Stimulated activated CD4-positive, alpha-beta T cell treated with anti-CD3 and anti-CD28 coated beads, Interleukin-4, amount 100 ng/mL, for 24 hours (primary cell): ENCODE measurements around the gene ACAP3.

ENCODE experiments used
- DNase-seq: peaks from one replicate; pipeline ENCODE4 v3.0.0-alpha.2; 2020

The ACAP3 gene, protein sequence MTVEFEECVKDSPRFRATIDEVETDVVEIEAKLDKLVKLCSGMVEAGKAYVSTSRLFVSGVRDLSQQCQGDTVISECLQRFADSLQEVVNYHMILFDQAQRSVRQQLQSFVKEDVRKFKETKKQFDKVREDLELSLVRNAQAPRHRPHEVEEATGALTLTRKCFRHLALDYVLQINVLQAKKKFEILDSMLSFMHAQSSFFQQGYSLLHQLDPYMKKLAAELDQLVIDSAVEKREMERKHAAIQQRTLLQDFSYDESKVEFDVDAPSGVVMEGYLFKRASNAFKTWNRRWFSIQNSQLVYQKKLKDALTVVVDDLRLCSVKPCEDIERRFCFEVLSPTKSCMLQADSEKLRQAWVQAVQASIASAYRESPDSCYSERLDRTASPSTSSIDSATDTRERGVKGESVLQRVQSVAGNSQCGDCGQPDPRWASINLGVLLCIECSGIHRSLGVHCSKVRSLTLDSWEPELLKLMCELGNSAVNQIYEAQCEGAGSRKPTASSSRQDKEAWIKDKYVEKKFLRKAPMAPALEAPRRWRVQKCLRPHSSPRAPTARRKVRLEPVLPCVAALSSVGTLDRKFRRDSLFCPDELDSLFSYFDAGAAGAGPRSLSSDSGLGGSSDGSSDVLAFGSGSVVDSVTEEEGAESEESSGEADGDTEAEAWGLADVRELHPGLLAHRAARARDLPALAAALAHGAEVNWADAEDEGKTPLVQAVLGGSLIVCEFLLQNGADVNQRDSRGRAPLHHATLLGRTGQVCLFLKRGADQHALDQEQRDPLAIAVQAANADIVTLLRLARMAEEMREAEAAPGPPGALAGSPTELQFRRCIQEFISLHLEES

DNA sequence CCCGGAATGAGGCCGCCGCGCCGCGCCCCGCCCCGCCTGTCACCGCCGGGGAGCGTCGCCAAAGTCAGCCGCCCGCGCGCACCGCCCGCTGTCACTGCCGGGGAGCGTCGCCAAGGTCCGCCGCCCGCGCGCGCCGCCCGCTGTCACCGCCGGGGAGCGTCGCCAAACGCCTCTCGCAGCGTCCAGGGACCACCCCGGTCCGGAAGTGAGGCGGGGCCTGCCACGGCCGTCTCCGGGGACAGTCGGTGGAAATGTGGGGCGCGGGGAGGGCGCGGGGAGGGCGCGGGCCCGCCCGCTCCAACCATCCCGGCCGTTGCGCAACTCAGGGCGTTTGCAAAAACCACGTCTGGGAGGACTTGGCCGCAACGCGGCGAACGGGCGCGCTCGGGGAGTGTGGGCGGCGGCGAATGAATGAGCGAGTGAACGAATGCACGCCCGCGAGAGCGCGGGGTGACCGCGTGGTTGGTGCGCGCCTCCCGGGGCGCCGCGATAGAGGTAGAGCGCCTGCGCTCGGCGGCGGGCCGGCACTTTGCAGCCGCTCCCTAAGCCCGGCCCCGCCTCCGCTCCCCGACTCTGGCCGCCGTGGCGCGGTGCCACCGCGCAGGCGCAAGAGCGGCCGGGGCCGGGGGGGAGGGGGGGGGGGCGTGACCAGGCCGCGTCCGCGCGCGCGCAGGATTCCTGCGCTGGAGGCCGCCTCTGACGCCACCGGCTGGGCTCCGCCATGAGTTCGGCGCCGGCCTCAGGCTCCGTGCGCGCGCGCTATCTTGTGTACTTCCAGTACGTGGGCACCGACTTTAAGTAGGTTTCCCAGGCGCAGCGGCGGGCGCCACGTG lies at the start of gene ACAP3, which contains the start of gene PUSL1:
TSS of gene ACAP3 (minus strand) at position 8 of the 833 bp plus-strand sequence. CDS start 115 bp downstream, outside the sequence.
TSS of gene PUSL1 (plus strand) at position 675 of the 833 bp plus-strand sequence. CDS start at position 722, 47 bp downstream.
- DNase-seq: peak; percentile 87

DNA sequence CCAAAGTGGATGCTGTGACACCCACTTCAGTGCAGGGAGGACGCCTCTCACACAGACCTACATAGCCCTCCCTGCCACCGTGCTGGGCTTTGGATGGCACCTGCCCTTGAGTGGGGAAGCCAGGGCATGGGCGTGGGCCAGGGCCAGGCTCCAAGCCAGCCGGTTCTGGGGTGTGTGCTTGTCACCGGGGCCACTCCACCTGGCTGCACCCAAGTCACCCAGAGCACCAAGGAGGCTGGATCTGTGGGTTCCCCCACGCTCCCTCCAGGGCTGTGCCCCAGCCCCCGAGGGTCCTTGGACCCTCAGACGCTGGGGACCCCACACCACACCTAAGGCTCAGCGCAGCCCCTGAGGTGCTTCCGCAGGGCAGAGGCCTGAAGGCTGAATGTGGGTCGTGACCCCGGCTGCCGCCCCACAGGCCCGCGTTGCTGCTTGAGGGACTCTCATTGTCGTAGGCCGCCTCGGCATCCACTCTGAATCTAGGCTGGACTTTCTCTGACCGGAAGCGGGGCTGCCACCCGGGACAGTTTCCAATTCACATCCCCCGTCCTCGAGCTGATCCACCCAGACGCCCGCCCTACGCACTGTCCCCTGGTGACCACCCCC lies 49.2 kb upstream of the ACAP3 start:
- no peak for DNase-seq

DNA sequence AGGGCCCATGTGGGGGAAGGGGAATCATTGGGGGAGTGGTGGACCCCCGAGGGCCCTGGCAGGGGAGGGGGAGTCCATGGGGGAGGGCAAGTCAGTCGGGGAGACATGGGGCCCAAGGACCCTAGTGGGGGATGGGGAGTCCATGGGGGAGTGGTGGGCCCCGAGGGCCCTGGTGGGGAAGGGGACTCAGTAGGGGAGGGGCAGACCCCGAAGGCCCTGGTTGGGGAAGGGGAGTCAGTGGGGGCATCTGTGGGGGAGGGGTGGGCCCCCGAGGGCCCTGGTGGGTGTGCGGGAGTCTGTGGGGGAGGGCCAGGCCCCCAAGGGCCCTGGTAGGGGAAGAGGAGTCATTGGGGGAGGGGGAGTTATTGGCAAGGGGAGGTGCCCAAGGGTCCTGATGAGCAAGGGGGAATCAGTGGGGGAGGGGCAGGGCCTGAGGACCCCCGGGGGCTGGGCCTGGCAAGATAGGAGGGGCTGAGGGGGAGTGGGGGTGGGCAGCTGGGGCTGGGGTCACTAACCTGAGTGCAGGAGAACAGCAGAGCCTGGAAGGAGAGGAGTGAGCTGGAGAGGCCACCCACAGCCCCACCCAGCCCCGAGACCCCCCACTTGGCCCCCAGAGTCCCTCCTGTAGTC lies 48.6 kb upstream of the ACAP3 start:
- no peak for DNase-seq

DNA sequence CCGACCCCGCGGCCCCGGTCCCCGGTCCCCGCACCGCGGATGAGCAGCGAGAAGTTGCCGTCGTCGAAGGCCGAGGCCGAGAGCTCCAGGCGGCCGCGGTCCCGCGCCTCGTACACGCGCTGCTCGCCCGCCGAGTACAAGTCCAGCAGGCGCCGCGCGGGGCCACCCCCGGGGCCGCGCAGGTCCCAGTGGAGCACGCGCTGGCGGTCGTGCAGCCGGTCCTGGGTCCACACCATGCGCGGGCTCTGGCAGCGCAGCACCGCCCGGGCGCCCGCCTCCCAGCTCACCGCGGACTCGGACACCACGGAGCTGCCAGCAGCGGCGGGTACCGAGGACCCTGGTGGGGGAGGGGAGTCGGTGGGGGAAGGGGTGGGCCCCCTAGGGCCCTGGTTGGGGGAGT lies 47.7 kb upstream of the ACAP3 start:
- DNase-seq: no peak

DNA sequence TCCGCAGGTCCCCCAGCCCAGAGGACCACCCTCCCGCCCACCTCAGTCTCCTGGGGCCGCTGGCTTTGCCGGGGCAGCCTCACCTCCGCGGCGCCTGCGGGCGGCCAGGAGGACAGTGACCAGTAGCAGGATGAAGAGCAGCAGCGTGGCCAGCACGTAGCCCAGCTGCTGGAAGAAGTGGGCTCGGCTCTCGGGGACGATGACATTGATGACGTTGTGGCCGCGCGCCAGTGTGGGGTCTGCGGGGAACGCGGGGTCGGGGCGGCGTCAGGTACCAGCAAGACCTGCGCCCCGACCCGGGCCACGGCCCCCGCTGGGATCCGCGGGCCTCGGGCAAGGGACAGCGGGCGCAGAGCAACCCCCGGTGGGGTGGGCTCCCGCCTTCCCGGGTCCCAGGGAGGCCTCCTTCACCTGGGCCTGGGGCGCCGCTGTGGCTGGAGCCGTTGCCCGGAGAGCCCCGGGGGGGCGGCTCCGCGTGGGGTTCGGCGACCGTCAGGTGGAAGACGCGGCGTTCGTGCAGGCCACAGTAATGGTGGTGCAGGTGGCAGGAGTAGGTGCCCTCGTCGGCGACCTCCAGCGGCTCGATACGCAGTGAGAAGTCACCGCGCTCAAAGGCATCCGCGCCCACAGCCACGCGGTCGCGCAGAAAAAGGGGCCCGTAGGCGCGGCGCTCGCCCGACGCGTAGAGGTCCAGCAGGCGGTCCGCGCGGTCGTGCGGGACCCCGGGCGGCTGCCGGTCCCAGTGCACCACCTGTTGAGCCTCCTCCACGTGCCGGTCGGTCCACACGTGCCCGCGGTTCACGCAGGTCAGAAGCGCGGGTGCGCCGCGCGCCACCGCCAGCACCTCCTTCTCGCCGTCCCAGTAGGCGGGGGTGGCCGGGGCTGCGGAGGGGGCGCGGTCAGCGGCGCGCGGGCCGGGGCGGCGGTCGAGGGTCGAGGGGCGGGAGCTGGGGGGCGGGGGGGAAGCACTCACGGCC lies 46.8 kb upstream of the ACAP3 start:
- DNase-seq: no peak

DNA sequence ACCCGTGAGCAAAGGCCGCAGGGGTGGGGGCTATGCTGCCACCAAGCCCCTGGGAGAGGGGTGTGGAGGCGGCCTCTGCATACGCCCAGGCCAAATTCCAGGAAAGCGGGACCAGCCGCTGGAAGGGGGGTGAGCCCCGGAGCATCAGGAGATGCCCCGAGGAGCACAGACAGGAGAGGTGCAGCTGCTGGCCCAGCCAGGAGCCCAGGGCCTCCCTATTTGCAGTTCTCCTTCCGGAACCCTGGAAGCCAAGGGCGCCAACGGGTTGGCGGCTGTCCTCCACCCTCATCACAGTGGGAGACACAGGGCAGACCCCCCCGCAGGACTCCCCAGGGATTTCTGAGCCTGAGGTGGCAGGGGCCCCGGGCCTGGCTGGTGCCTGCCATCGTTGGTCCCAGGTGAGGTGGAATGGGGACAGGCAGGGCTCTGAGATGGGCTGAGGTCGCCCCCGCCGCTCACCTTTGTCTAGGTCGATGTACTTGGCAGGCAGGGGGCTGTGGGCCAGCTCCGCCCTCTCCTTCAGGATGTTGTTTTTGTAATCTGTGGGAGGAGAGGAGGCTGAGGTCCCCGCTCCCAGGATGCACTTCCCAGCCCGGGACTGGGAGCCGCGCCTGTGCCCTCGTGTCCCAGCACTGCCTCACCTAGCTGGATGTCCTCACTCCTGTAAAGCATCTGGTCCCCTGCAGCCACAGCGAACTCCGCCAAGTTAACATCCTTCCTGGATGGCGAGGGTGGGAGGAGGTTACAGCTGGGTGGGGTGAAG lies 45.8 kb upstream of the ACAP3 start:
- no peak for DNase-seq

DNA sequence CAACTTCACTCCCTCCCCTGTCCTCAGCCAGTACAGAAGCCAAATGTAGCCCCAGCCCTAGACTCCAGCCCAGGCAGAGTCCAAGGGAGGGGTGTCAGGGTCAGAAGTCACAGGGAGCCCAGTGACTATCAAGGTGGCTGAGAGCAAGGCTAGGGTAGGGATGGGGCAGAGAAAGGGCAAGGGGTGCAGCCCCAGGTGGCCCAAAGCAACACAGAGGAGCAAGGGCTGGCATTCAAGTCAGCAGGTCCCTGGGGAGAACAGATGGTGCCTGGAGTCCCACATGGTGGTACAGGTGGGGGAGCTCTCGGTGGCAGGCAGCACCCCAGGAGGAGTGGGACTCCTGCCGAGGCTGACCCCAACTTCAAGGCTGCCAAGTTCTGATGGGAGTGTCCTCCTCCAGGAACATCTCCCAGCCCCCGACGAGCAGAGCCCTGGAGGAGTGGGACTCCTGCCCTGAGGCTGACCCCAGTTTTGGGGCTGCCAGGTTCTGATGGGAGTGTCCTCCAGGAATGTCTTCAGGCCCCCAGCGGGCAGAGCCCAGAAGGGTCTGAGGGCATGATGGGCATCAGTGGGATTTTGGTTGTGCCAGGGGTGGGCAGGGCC lies 45.2 kb upstream of the ACAP3 start:
- no peak for DNase-seq

DNA sequence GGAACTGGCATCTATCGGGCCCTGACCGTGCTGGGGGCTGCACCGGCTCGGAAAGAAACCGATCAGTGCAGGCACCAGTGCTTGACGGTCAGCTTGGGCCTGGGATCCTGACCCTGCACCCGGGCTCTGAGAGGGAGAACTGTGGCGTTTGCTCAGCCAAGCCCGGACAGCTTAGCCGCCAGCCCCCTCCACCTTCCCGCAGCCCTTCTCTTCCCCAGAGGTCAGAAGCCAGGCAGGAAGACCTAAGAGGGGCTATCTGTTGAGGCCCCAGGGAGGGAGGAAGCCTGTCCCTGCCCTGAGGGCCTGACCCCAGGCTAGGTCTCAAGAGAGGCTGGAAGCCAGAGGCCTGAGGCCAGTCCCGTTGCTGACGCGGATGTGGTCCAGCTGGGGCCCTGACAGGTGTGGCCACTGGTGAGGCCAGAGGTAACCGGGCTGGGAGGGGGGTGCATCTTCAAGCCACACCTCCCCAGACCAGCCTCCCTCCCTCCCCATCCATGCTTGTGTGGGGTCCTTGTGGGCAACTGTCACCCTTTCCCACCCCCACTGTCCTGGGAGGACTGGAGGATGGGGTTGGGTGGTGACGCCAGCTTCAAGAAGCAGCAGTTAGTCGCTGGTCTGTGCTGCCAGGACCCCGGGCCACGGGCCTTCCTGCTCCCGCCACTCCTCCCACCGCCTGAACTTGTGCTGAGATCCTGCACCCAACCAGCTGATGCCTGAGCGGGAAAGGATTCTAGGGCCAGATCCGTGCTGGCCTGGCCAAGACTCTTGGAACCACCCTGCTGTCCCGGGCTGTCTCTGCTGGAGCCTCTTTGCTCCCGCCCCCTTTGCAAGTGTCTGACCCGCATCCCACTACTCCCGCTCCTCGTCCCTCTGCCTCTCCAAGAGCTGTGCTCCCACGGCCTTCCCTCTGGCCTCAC lies 44.0 kb upstream of the ACAP3 start:
- no peak for DNase-seq

DNA sequence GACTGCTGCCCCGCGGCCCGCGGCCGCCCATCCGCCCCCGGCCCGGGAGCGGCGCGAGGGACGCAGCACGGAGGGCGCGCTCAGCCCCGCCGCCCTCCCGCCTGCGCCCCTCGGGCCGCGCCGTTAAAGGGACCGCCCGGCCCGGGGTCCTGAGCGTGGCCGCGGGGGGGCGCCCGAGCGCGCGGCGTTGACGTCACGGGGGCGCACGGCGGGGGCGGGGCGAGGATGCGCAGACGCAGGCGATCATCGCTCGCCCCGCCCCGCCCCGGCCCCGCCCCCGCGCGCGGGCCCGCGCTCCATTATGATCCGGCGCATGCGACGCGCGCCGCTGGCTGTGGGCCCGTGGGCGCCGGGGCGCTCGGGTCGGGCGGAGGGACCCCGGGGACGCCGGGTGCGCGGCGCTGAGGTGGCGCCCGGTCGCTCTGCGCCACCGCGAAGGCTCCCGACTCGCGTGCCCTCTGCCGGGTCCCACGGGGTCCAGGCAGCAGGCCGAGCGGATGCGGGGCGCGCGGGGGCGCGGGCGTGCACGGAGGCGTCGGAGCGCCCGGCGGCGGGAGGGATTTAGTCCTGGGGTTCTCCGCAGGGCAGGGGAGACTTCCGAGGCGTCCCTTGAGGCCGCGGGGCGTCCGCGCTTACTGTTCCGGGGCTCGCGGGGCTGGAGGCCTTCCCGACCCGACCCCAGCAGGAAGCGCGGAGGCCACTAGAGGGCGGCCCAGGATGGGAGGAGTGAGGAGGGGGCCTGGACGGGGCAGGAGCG lies 41.7 kb upstream of the ACAP3 start, which contains the start of gene DVL1:
TSS of gene DVL1 (minus strand) at position 163 of the 757 bp plus-strand sequence. CDS start 353 bp downstream, outside the sequence.
- DNase-seq: peak; percentile 68

DNA sequence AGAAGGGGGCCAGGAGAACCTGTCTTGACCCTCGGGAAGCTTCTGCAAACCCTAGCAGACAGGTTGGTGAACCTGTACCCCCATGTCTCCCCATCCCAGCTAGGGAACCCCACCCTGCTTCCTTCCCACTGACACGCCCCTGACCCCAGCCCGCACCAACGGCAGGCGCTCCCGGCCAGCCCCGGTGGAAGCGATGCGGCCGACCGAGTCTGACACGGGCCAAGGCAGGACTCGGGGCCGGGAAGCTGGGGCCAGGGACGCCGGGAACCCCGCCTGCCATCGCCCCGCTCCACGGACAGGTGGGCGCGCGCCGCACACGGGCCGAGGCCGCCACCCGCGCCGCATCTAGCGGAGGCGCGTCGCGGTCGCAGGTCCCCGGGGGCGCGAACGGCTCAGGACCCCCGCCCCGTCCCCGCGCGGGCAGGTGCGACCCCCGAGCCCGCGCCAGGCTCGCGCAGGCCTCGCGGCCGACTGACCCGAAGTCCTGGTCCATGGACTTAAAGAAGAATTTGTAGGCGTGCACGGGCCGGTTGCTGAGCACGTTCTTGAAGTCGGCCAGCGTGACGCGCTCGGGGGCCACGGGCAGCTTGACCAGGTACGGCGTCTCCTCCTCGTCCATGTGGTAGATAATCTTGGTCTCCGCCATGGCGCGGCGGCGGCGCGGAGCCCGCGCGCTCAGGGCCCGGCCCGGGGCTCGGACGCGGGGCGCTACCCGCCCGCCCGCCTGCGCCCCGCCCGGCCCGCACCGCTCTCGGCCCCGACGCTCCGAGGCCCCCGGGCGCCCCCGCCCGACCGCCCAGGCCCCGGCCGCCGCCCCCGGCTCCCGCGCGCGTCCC lies 40.9 kb upstream of the ACAP3 start:
- no peak for DNase-seq

DNA sequence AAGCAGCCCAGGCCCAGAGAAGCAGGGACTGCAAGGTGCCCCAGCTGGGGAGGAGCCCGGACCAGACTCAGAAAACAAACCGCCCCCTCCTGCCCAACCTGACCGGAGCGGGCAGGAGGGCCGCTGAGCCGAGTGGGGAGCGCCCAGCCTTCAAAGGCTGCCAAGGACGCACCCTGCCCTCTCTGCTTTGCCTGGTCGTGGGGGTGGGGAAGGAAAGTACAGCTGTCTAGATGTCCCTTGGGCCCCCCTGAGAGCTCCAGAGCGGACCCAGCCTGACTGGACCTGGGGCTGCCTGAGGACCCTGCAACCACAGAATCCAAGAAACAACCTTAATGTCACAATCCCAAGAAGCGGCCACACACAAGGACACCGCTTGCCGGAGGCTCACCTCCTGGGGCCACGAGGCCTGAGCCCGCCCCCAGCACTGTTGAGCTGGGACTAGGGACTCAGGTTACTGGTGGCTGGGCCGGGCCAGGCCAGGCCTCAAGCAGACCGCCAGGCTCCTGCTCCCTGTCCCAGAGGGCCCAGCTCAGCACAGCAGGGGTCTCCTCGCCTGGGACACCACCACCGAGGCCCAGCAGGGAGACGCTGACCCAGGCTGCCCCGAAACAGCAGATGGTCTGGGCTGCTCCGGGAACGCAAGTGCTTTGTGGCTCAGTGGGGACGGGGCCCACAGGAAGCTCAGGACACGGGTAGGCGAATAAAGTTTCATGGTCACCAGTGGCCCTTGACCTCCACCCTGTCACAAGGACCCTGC lies 40.1 kb upstream of the ACAP3 start:
- DNase-seq: no peak

DNA sequence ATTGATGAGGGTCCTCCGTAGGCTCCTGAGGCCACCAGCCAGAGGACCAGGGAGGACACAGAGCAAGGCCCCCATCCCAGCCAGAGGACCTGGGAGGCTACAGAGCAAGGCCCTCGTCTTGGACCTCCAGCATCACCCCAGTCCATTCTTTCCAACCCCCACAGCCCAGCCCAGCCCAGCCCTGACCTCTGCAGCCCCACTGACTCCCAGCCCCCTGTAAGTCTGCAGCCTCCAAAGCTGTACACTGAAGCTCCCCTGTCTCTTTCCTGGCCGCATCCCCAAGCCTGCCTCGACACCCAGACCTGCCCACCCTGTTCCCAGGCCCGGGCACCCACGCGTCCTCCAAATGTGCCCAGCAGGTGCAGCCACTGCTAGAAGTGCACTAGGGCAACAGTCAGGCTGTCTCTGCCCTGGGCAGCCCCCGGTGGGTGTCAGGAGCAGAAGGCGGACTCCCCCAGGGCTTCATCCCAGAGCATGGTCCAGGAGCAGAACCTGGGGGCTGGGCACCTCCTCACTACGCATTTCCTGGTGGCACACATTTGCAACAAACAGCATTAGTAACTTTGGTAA lies 39.4 kb upstream of the ACAP3 start:
- DNase-seq: no peak

DNA sequence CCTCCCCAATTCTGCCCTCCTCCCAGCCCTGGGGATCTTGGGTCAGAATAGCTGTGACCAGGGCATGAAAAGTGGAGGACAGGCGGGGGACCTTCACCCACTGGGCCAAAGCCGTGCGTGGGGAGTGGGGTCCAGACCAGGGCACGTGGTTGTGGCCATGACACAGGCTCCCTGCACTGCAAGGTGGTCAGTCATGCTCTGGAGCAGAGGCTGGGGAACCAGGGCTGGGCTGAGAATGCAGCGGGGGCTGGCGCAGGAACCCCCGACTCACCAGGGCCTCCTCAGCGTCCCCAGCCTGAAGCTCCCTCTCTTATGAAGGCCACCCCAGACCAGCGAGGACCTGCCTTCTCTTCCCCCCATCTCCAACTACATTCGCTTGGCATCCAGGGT lies 38.8 kb upstream of the ACAP3 start:
- DNase-seq: no peak

DNA sequence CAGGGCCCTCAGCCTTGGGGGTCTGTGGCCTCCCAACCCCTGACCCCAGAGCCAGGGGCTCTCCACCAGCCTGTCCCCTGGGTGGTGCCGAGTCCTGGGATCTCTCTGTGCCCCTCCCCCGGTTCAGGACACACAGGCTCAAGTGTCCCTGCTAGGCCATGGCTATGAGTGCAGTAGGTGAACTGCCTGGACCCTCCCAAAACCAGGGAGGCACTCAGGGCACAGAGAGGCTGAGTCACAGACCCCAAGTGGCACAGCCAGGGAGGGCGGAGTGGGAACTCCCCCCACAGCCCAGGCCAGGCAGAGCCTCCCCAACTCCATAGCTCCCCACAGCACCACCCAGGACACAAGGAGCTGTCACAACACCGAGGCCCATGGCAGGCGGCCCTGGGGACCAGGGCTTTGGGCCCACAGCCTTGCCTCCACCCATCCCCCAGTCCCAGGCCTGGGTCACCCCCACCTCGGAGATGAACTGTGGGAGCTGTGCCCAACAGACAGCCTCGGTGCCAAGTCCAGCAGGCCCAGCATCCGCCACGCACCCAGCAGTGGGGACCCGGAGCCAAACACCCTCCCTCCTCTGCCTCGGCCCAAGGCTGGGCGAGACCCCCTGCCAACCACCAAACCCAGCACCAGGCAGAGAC lies 38.2 kb upstream of the ACAP3 start:
- no peak for DNase-seq

DNA sequence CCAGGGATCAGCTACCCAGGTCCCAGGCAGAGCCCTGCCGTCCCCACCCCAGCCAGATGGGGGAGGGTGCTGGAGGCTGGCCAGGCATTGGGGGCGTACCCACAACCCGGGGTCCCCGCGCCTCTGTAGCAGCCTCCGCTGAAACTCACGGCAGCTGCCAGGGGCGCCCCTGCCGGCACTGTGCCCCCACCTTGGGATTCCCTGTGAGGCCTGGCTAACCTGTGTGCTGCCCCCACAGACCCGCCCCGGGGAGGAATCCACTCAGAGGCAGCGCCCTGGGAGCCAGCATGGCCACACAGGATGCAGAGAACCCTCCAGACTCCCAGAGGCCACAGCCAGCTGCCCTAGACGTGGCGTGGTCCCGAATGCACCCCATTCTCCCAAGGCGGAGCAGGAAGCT lies 37.7 kb upstream of the ACAP3 start:
- no peak for DNase-seq
